HG03575 (cell line): ENCODE data around the gene VCX2.
"Not testable (repeated sequence)": the region's sequence is repeated elsewhere in the genome, so short reads cannot be mapped to it uniquely, and the experiment has no call there.

Source experiments
- ATAC-seq: cut with Tn5 transposase; IDR thresholded peaks from one replicate; pipeline ENCODE4 v1.9.1; 2021; ENCODE audit not compliant: unreplicated experiment, insufficient number of reproducible peaks, low FRiP score; ENCODE audit errors: extremely low read depth

VCX2 gene

DNA sequence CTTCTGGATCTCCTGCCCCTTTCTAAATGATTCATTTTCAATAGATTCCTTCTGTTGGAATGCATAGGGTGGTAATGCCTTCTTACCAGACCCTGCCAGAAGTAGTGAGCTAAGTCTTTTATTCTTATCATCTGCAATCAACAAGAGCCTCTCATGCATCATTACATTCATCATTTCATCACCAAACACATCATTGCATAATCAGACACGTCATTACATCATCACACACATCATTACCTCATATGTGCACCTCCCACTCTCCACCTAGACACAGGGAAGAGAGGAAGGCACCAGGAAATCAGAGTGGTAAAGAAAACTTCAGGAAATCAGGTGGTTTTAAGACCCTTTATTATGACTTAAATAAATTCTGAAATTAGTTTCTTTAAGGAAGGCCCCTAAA is 45.0 kb downstream of the VCX2 start:
- ATAC-seq, result no peak

DNA sequence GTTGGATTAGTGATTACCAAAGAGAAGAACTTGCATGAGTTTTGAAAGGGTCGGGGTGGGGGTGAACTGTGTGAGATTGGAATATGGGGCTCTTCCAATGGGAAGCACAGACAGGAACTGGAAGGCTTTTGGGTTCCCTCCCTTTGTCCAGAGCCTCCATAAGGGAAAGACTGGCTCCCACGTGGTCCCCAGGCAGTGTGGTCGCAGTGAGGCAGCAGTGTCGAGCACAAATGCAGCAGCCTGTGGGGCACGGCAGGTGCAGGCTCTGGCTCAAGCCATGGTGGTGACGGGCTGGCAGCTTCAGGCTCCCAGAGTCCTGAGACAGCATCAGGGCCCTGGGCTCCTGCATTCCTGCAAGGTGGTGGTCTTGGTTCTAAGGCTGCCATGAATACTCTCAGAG is 45.5 kb downstream of the VCX2 start:
- no peak for ATAC-seq

DNA sequence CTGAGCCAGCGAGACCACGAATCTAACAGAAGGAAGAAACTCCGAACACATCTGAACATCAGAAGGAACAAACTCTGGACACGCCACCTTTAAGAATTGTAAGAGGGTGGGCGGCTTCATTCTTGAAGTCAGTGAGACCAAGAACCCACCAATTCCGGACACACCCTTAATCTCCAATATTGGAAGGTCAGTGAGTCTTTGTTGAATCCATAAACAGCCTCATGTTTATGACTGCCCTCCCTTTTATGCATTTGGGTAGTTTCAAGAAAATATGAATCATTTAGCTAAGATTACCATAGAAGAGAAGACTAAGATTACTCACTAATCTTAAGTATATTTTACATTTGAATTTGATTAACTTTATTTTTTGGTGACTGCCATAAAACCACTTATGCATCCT is 48.5 kb downstream of the VCX2 start:
- ATAC-seq, result no peak

- not testable (repeated sequence) for ATAC-seq
Measured at GRCh38 chrX:8121391-8121790, 49.7 kb downstream of the VCX2 start.
